Thymus (tissue), 11 donors: ENCODE results near the gene ATG7. TPM values are rescaled to one million over a fixed set of nuclear protein-coding genes. Genes with fewer than 3 reads are reported as not detected.
"Not testable (repeated sequence)": the region's sequence is repeated elsewhere in the genome, so short reads cannot be mapped to it uniquely, and the experiment has no call there.

Experiments used
- DNase-seq, 9 donors: peaks; one replicate each; pipeline ENCODE4 v3.0.0-alpha.2; 2013; ENCODE audit warnings: low spot score in 9 of 9, low read depth in 6 of 9, missing footprints in 1 of 9
- H3K27ac ChIP-seq, 2 donors: one replicate each; pipeline ENCODE4 v1.5.1; 2013; ENCODE audit warnings: control low read depth in 1 of 2, low read depth in 1 of 2, low read length in 1 of 2, mild to moderate bottlenecking in 1 of 2, moderate library complexity in 1 of 2
- H3K27me3 ChIP-seq, 2 donors: one replicate each; pipeline ENCODE4 v1.5.1; 2013; ENCODE audit warnings: low read length in 1 of 2; ENCODE audit not compliant: control insufficient read depth in 2 of 2, insufficient read depth in 1 of 2
- H3K36me3 ChIP-seq, 2 donors: one replicate each; pipeline ENCODE4 v1.5.1; 2013; ENCODE audit warnings: low read length in 1 of 2, mild to moderate bottlenecking in 1 of 2, moderate library complexity in 1 of 2; ENCODE audit not compliant: control insufficient read depth in 2 of 2, insufficient read depth in 2 of 2
- H3K4me1 ChIP-seq, 2 donors: one replicate each; pipeline ENCODE4 v1.5.1; 2013; ENCODE audit warnings: low read length in 2 of 2; ENCODE audit not compliant: control insufficient read depth in 2 of 2, insufficient read depth in 2 of 2
- H3K4me3 ChIP-seq, 2 donors: one replicate each; pipeline ENCODE4 v1.5.1; 2013; ENCODE audit warnings: low read length in 2 of 2, control low read depth in 1 of 2, mild to moderate bottlenecking in 1 of 2
- H3K9me3 ChIP-seq, 2 donors: one replicate each; pipeline ENCODE4 v1.5.1; 2013; ENCODE audit warnings: low read length in 1 of 2, mild to moderate bottlenecking in 1 of 2; ENCODE audit not compliant: control insufficient read depth in 2 of 2, insufficient read depth in 1 of 2
- WGBS: extraction: QIAGEN DNeasy Blood & Tissue Kit; methylation state at CpG from one replicate; pipeline ENCODE4 v1.1.7; 2013; 5-methylcytosine and 5-hydroxymethylcytosine counted together
- polyA plus RNA-seq: library from polyadenylated mRNA; stranded (reverse); fragments of 200-250 nt; gene quantifications from one replicate; pipeline ENCODE4 v1.2.3, GENCODE V29; 2013
- total RNA-seq: library from RNA; stranded (reverse); fragments of 120-200 nt; gene quantifications from one replicate; pipeline ENCODE4 v1.2.4, GENCODE V29; 2013
- donor health status: healthy.

ATG7 gene
- total and polyA plus RNA-seq, 2 donors, result 9.0 to 21.7 TPM

GRCh38 chr3:11570251-11570650 is 298.1 kb downstream of the ATG7 start:
- no peaks in the 10 kb centered on the region for H3K27me3 ChIP-seq
- no peak for DNase-seq
- 94% methylated on average over 13 of the region's 13 CpGs for WGBS
- H3K4me3 ChIP-seq, result no peak overlapping the region
- no peaks in the 10 kb centered on the region for H3K9me3 ChIP-seq
- no peaks in the 10 kb centered on the region for H3K4me1 ChIP-seq
- peak overlapping the region in 1 of 2 donors; percentile 20 for H3K27ac ChIP-seq
- H3K36me3 ChIP-seq, result peaks cover 45 to 53% of the 10 kb centered on the region in 2 donors

- Histone ChIP-seq H3K4me1 (no peaks in the 10 kb centered on the region), H3K27ac (no peak overlapping the region)
These were observed 298.7 kb downstream of the ATG7 start for GRCh38 chr3:11570789-11571495.

GRCh38 chr3:11572660-11573059 is 300.5 kb downstream of the ATG7 start:
- over 99% methylated on average over 11 of the region's 11 CpGs for WGBS
- H3K4me1 ChIP-seq, H3K27ac ChIP-seq, H3K9me3 ChIP-seq, DNase-seq, H3K27me3 ChIP-seq, H3K4me3 ChIP-seq: not testable (repeated sequence)
- H3K36me3 ChIP-seq, result peaks cover 32 to 35% of the 10 kb centered on the region in 2 donors

More at GRCh38 chr3:11570789-11571495, 298.7 kb downstream of the ATG7 start:
- Histone ChIP-seq H3K4me3 (no peak overlapping the region), H3K9me3 (no peaks in the 10 kb centered on the region), H3K27me3 (no peaks in the 10 kb centered on the region), H3K36me3 (peaks cover 43 to 51% of the 10 kb centered on the region in 2 donors)
- DNase-seq, result no peak
- WGBS, result 95% methylated on average over 20 of the region's 20 CpGs

- no peaks in the 10 kb centered on the region for H3K4me1 ChIP-seq
- DNase-seq, result no peak
- no peaks in the 10 kb centered on the region for H3K9me3 ChIP-seq
- H3K36me3 ChIP-seq, result peaks cover 21 to 28% of the 10 kb centered on the region in 2 donors
- no peak overlapping the region for H3K27ac ChIP-seq
- H3K4me3 ChIP-seq, result no peak overlapping the region
- no peaks in the 10 kb centered on the region for H3K27me3 ChIP-seq
- WGBS, result 97% methylated on average over 20 of the region's 20 CpGs
These were observed 302.9 kb downstream of the ATG7 start for GRCh38 chr3:11574981-11575669.

GRCh38 chr3:11575677-11576076 is 303.5 kb downstream of the ATG7 start:
- no peak for DNase-seq
- WGBS, result 98% methylated on average over 10 of the region's 10 CpGs
- Histone ChIP-seq H3K27ac (no peak overlapping the region), H3K27me3 (no peaks in the 10 kb centered on the region), H3K4me1 (no peaks in the 10 kb centered on the region), H3K4me3 (no peak overlapping the region), H3K9me3 (no peaks in the 10 kb centered on the region), H3K36me3 (peaks cover 21 to 24% of the 10 kb centered on the region in 2 donors)

- no peaks in the 10 kb centered on the region for H3K9me3 ChIP-seq
- no peaks in the 10 kb centered on the region for H3K27me3 ChIP-seq
- peaks cover 2 to 4% of the 10 kb centered on the region in 2 donors for H3K4me1 ChIP-seq
- no peak for DNase-seq
- 99% methylated on average over 9 of the region's 9 CpGs for WGBS
- H3K4me3 ChIP-seq, result no peak overlapping the region
- H3K36me3 ChIP-seq, result peaks cover 17 to 21% of the 10 kb centered on the region in 2 donors
- no peak overlapping the region for H3K27ac ChIP-seq
These were observed 304.3 kb downstream of the ATG7 start for GRCh38 chr3:11576453-11576852.

GRCh38 chr3:11578169-11578568 is 306.0 kb downstream of the ATG7 start:
- peaks cover 18 to 20% of the 10 kb centered on the region in 2 donors for H3K4me1 ChIP-seq

GRCh38 chr3:11580645-11581044 is 308.4 kb downstream of the ATG7 start:
- DNase-seq, result no peak
- WGBS, result 96% methylated on average over 2 of the region's 2 CpGs
- H3K4me1 ChIP-seq, result peaks cover 22 to 25% of the 10 kb centered on the region in 2 donors
- no peaks in the 10 kb centered on the region for H3K9me3 ChIP-seq
- H3K4me3 ChIP-seq, result no peak overlapping the region
- H3K36me3 ChIP-seq, result peaks cover 3 to 5% of the 10 kb centered on the region in 2 donors
- no peaks in the 10 kb centered on the region for H3K27me3 ChIP-seq
- no peak overlapping the region for H3K27ac ChIP-seq

More at GRCh38 chr3:11578169-11578568, 306.0 kb downstream of the ATG7 start:
- Histone ChIP-seq H3K27ac (no peak overlapping the region), H3K36me3 (peaks cover 13 to 15% of the 10 kb centered on the region in 2 donors), H3K27me3 (no peaks in the 10 kb centered on the region), H3K9me3 (no peaks in the 10 kb centered on the region), H3K4me3 (no peak overlapping the region)
- no peak for DNase-seq
- 97% methylated on average over 8 of the region's 8 CpGs for WGBS
